Measurements from ENCODE around the gene LAMB4.

The LAMB4 gene

DNA sequence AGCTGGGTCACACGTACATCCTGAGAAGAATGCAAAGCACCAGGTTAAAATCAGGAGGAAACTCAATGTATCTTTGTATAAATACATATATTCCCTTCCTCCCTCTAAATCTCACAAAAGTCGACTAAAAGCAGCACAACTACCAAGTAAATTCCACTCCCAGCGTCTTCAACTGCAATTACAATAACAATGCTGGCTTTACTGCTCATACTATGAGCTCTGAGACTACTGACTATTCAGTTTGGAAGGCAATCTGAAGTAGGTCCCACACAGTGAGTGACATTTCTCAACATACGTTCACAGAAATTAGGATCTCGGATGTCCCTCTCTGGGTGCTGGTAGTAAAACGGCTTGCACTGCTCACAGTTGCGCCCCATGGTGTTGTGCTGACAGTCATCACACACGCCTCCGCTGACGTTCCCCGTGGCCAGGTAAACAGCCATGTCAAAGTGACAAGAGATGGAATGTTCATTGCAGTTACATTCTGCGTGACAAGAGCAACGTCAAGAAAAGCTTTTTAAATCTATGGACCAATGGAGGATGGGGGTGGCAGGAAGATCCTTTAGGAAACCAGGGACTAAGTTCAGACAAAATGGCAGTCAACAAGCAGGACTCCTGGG lies 154.7 kb downstream of the LAMB4 start:
- H3K4me3 ChIP-seq (ENCODE audit: low read depth in 1 of 2, low read length in 2 of 2): no peak overlapping the region
- no peaks in the 10 kb centered on the region for H3K9me3 ChIP-seq (ENCODE audit: control insufficient read depth in 1 of 2, low read length in 2 of 2)
- peaks cover 44 to 69% of the 10 kb centered on the region in 2 donors for H3K36me3 ChIP-seq (ENCODE audit: control insufficient read depth in 1 of 2, insufficient read depth in 2 of 2, low read length in 2 of 2)
- no peak overlapping the region for H3K9ac ChIP-seq (ENCODE audit: low read depth in 1 of 2, low read length in 2 of 2)
- no peak overlapping the region for H3K27ac ChIP-seq (ENCODE audit: low read depth, low read length)
- peaks cover 0 to 13% of the 10 kb centered on the region in 2 donors for H3K4me1 ChIP-seq (ENCODE audit: control insufficient read depth in 1 of 2, insufficient read depth in 2 of 2, low read length in 2 of 2)
- no peaks in the 10 kb centered on the region for H3K27me3 ChIP-seq (ENCODE audit: control insufficient read depth in 1 of 2, insufficient read depth in 2 of 2, low read length in 2 of 2)

DNA sequence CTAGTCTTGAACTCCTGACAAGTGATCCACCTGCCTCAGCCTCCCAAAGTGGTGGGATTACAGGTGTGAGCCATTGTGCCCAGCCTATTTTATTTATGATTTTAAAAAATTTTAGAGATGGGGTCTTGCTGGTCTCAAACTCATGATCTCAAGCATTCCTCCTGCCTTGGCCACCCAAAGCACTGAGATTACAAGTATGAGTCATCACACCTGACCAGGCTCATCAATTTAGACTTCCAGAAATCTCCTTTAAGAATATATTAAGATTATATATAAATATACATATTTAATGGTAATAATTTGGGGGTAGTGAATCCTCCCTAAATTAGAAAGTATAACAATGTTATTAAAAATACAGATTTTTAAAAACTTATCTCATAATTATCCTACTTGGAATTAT lies 156.3 kb downstream of the LAMB4 start:
- no peak overlapping the region for H3K4me3 ChIP-seq (ENCODE audit: low read depth in 1 of 2, low read length in 2 of 2)
- H3K27me3 ChIP-seq (ENCODE audit: control insufficient read depth in 1 of 2, insufficient read depth in 2 of 2, low read length in 2 of 2): no peaks in the 10 kb centered on the region
- peaks cover 0 to 13% of the 10 kb centered on the region in 2 donors for H3K4me1 ChIP-seq (ENCODE audit: control insufficient read depth in 1 of 2, insufficient read depth in 2 of 2, low read length in 2 of 2)
- no peak overlapping the region for H3K9ac ChIP-seq (ENCODE audit: low read depth in 1 of 2, low read length in 2 of 2)
- H3K9me3 ChIP-seq (ENCODE audit: control insufficient read depth in 1 of 2, low read length in 2 of 2): no peaks in the 10 kb centered on the region
- no peak overlapping the region for H3K27ac ChIP-seq (ENCODE audit: low read depth, low read length)
- peaks cover 44 to 71% of the 10 kb centered on the region in 2 donors for H3K36me3 ChIP-seq (ENCODE audit: control insufficient read depth in 1 of 2, insufficient read depth in 2 of 2, low read length in 2 of 2)
